Neuronal stem cell (in vitro differentiated cells): Measurements from ENCODE around the gene MEGF11. TPM values are rescaled to one million over a fixed set of nuclear protein-coding genes. Genes with fewer than 3 reads are reported as not detected.

Experiments
- DNase-seq: peaks from one replicate; pipeline ENCODE4 v3.0.0-alpha.2; 2013; ENCODE audit warnings: low spot score
- H2AFZ ChIP-seq: one replicate; pipeline ENCODE4 v1.6.1; 2013; ENCODE audit warnings: mild to moderate bottlenecking, low read length, inconsistent platforms
- H2AK5ac ChIP-seq: 2 replicates; pipeline ENCODE4 v1.6.1; 2013; ENCODE audit warnings: low read depth, mild to moderate bottlenecking, inconsistent platforms, low read length, moderate library complexity, mixed read lengths
- H2BK120ac ChIP-seq: 2 replicates; pipeline ENCODE4 v1.6.1; 2013; ENCODE audit warnings: low read depth, mild to moderate bottlenecking, inconsistent platforms, low read length, moderate library complexity, mixed read lengths
- H2BK12ac ChIP-seq: one replicate; pipeline ENCODE4 v1.6.1; 2013; ENCODE audit warnings: low read length, inconsistent platforms
- H2BK15ac ChIP-seq: 2 replicates; pipeline ENCODE4 v1.6.1; 2013; ENCODE audit warnings: mild to moderate bottlenecking, low read length, inconsistent platforms, mixed read lengths
- H2BK5ac ChIP-seq: one replicate; pipeline ENCODE4 v1.6.1; 2013; ENCODE audit warnings: inconsistent platforms, mild to moderate bottlenecking, low read length, moderate library complexity
- H3K14ac ChIP-seq: one replicate; pipeline ENCODE4 v1.6.1; 2013; ENCODE audit warnings: low read length, inconsistent platforms
- H3K18ac ChIP-seq: 2 replicates; pipeline ENCODE4 v1.6.1; 2013; ENCODE audit warnings: low read length, inconsistent platforms
- H3K23ac ChIP-seq: 2 replicates; pipeline ENCODE4 v1.6.1; 2013; ENCODE audit warnings: low read depth, mild to moderate bottlenecking, mixed read lengths, low read length, inconsistent platforms; ENCODE audit not compliant: poor library complexity
- H3K27ac ChIP-seq: replicated peaks from 3 replicates; pipeline ENCODE4 v1.5.1; 2013; ENCODE audit warnings: low read length, inconsistent platforms
- H3K27me3 ChIP-seq, 3 experiments: 2 replicates each; pipeline ENCODE4 v1.6.1; 2013; ENCODE audit warnings: low read length in 3 of 3, mild to moderate bottlenecking in 2 of 3, inconsistent platforms in 1 of 3, low read depth in 1 of 3, mixed read lengths in 1 of 3, moderate library complexity in 1 of 3; ENCODE audit not compliant: control insufficient read depth in 3 of 3, insufficient read depth in 3 of 3
- H3K36me3 ChIP-seq, 2 donors: replicated peaks in 1 of 2; 2 replicates each; pipeline ENCODE4 v1.6.1; 2013; ENCODE audit warnings: low read length in 2 of 2; ENCODE audit not compliant: control insufficient read depth in 2 of 2, insufficient read depth in 2 of 2
- H3K4ac ChIP-seq: 2 replicates; pipeline ENCODE4 v1.6.1; 2013; ENCODE audit warnings: inconsistent platforms, mild to moderate bottlenecking, low read length, moderate library complexity
- H3K4me1 ChIP-seq, 2 donors: 1 replicate in 1 of 2; 2 replicates in 1 of 2; pipeline ENCODE4 v1.6.1; 2013; ENCODE audit warnings: low read length in 2 of 2, low read depth in 1 of 2; ENCODE audit not compliant: control insufficient read depth in 2 of 2, insufficient read depth in 1 of 2
- H3K4me2 ChIP-seq: one replicate; pipeline ENCODE4 v1.6.1; 2013; ENCODE audit warnings: mild to moderate bottlenecking, low read length, inconsistent platforms; ENCODE audit not compliant: insufficient read depth, poor library complexity, severe bottlenecking
- H3K4me3 ChIP-seq, 2 donors: 2 replicates each; pipeline ENCODE4 v1.5.1; 2013; ENCODE audit warnings: low read length in 2 of 2, mild to moderate bottlenecking in 2 of 2, inconsistent platforms in 1 of 2, moderate library complexity in 1 of 2
- H3K79me1 ChIP-seq: one replicate; pipeline ENCODE4 v1.6.1; 2013; ENCODE audit warnings: low read depth, mild to moderate bottlenecking, inconsistent platforms, low read length, moderate library complexity
- H3K9ac ChIP-seq: one replicate; pipeline ENCODE4 v1.6.1; 2013; ENCODE audit warnings: mild to moderate bottlenecking, low read depth, low read length, inconsistent platforms; ENCODE audit not compliant: poor library complexity
- H3K9me3 ChIP-seq, 2 donors: replicated peaks in 1 of 2; 2 replicates each; pipeline versions ENCODE3 to v1.6.1; 2013; ENCODE audit warnings: low read length in 2 of 2, mild to moderate bottlenecking in 2 of 2, inconsistent platforms in 1 of 2, low read depth in 1 of 2, mixed read lengths in 1 of 2, moderate library complexity in 1 of 2; ENCODE audit not compliant: control insufficient read depth in 2 of 2, insufficient read depth in 1 of 2
- H4K8ac ChIP-seq: one replicate; pipeline ENCODE4 v1.6.1; 2013; ENCODE audit warnings: low read depth, mild to moderate bottlenecking, inconsistent platforms, low read length, moderate library complexity
- H4K91ac ChIP-seq: one replicate; pipeline ENCODE4 v1.6.1; 2013; ENCODE audit warnings: low read length, low read depth, mild to moderate bottlenecking, inconsistent platforms; ENCODE audit not compliant: poor library complexity
- WGBS, 2 donors: extraction: QIAGEN DNeasy Blood & Tissue Kit; methylation state at CpG; one replicate each; pipeline ENCODE4 v1.1.7; 2013; ENCODE audit warnings: missing lambda C conversion rate in 2 of 2, mixed read lengths in 1 of 2; ENCODE audit not compliant: insufficient read length in 2 of 2, insufficient replicate concordance in 1 of 2; ENCODE audit errors: extremely low coverage in 2 of 2; 5-methylcytosine and 5-hydroxymethylcytosine counted together
- small RNA-seq: library from polyadenylated mRNA; stranded (forward); fragments of <200 nt; extraction: miRNeasy Mini kit (QIAGEN cat#:217004); gene quantifications from one replicate; pipeline ENCODE3, GENCODE V24; 2013; ENCODE audit not compliant: insufficient read depth

MEGF11 gene

DNA sequence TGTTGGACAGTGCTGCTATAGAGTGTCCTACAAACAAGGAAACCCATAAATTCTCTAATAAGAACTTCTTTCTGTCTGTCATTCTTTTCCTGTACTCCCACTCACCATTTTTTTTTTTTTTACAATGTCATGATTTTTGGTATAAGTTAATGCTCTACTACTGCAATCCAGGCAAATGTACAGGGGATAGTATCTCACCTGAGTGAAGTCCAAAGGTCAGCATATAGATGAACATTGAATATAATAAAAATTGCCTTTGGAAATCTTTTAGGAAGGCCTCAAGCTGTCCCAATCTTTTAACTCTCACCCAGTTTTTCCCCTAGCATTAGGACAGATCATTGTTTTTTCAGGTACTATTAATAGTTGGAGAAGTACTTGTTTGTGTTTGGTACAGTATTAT, 405.6 kb downstream of the MEGF11 start:
- Histone ChIP-seq H4K91ac (no peak overlapping the region), H3K18ac (no peak overlapping the region), H2AK5ac (no peak overlapping the region), H4K8ac (no peak overlapping the region), H2BK5ac (no peak overlapping the region), H3K9me3 (peaks cover 0 to 1% of the 10 kb centered on the region in 2 donors), H2AFZ (no peak overlapping the region), H2BK12ac (no peak overlapping the region), H3K4me2 (no peak overlapping the region), H3K23ac (no peak overlapping the region), H3K9ac (no peak overlapping the region), H3K36me3 (no peaks in the 10 kb centered on the region), H3K27me3 (no peaks in the 10 kb centered on the region), H3K27ac (no peak overlapping the region), H3K4me1 (no peaks in the 10 kb centered on the region), H3K14ac (no peak overlapping the region), H2BK120ac (no peak overlapping the region), H3K79me1 (no peaks in the 10 kb centered on the region), H2BK15ac (no peak overlapping the region), H3K4me3 (no peak overlapping the region), H3K4ac (no peak overlapping the region)
- DNase-seq = no peak

DNA sequence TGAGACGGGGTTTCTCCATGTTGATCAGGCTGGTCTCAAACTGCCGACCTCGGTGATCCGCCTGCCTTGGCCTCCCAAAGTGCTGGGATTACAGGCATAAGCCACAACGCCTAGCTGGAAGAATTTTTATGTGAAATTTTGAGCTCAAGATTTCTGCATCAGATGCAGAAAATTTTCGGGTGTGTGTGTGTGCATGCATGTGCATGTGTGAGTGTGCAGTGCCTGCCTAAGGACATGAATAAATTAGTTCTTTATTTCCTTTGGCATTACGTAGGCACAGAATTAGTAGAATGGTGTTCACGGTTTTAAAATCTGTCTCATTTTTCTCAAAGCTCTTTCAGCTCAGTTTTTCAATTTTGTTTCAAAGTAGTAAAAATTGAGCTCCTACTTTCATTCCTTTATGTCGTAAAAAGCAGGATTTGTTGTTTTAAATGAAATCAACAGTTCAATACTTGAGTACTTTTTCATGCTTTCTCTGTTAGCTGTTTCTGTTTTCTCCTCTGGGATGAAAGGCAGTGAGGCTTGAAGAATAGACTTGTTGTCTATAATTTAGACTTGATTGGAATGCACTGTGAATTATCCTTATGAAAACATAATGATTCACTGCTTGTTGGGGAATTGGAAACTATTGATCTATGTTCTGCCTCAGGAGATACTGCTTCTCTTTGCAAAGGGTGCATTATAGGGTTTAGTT, 407.6 kb downstream of the MEGF11 start:
- no peak for DNase-seq
- no peak overlapping the region for H2AK5ac ChIP-seq
- H2AFZ ChIP-seq = peak overlapping the region; percentile 1
- H4K91ac ChIP-seq = no peak overlapping the region
- H3K4ac ChIP-seq = no peak overlapping the region
- H3K14ac ChIP-seq = no peak overlapping the region
- H3K4me3 ChIP-seq = no peak overlapping the region
- no peak overlapping the region for H2BK12ac ChIP-seq
- H3K27me3 ChIP-seq = no peaks in the 10 kb centered on the region
- H2BK15ac ChIP-seq = no peak overlapping the region
- no peaks in the 10 kb centered on the region for H3K4me1 ChIP-seq
- no peak overlapping the region for H3K4me2 ChIP-seq
- WGBS, 2 donors = no CpG with 5 or more reads among the region's 9 CpGs
- no peak overlapping the region for H3K23ac ChIP-seq
- no peaks in the 10 kb centered on the region for H3K79me1 ChIP-seq
- H3K27ac ChIP-seq = no peak overlapping the region
- no peak overlapping the region for H2BK120ac ChIP-seq
- H3K36me3 ChIP-seq = no peaks in the 10 kb centered on the region
- H2BK5ac ChIP-seq = no peak overlapping the region
- H4K8ac ChIP-seq = no peak overlapping the region
- no peak overlapping the region for H3K18ac ChIP-seq
- no peak overlapping the region for H3K9ac ChIP-seq
- peaks cover 0 to 1% of the 10 kb centered on the region in 2 donors for H3K9me3 ChIP-seq

Small RNA genes within 50 kb of the gene (small RNA-seq; reads per million reads assigned to genes)
- not detected for gene MIR4311
